GM23338 (cell line): Measurements from ENCODE around the gene RASL11B. TPM values are rescaled to one million over a fixed set of nuclear protein-coding genes. Genes with fewer than 3 reads are reported as not detected.

Experiments
- ATAC-seq: fragments of 200-7000 bp; cut with Tn5 transposase; 3 replicates; pipeline ENCODE4 v1.9.1; 2020
- DNase-seq: peaks from one replicate; pipeline ENCODE4 v3.0.0-alpha.2; 2015; ENCODE audit warnings: low spot score
- H2AFZ ChIP-seq: fragments of 200-600 bp; sonication (generic); 2 replicates; pipeline ENCODE4 v1.8.0; 2016; ENCODE audit warnings: antibody characterized with exemption, mild to moderate bottlenecking, moderate library complexity
- H3F3A ChIP-seq: fragments of 200-600 bp; sonication (generic); replicated peaks from 2 replicates; pipeline ENCODE4 v1.8.0; 2017; ENCODE audit warnings: antibody characterized with exemption, mixed run types, low read depth
- H3K27ac ChIP-seq: fragments of 200-600 bp; sonication (generic); 2 replicates; pipeline ENCODE4 v1.6.1; 2016; ENCODE audit warnings: low read depth
- H3K27me3 ChIP-seq: fragments of 200-600 bp; sonication (generic); 2 replicates; pipeline ENCODE4 v1.8.0; 2016; ENCODE audit warnings: mild to moderate bottlenecking, mixed run types, moderate library complexity; ENCODE audit not compliant: insufficient read depth
- H3K36me3 ChIP-seq: fragments of 200-600 bp; sonication (generic); 2 replicates; pipeline ENCODE4 v1.8.0; 2016; ENCODE audit warnings: mild to moderate bottlenecking; ENCODE audit not compliant: insufficient read depth
- H3K4me1 ChIP-seq: fragments of 200-600 bp; sonication (generic); 2 replicates; pipeline ENCODE4 v1.8.0; 2016; ENCODE audit warnings: mild to moderate bottlenecking, moderate library complexity; ENCODE audit not compliant: insufficient read depth
- H3K4me2 ChIP-seq: fragments of 200-600 bp; sonication (generic); 2 replicates; pipeline ENCODE4 v1.7.1; 2017; ENCODE audit warnings: mixed run types
- H3K4me3 ChIP-seq: fragments of 200-600 bp; sonication (generic); 2 replicates; pipeline ENCODE4 v1.6.1; 2016; ENCODE audit warnings: mixed run types
- H3K79me2 ChIP-seq: fragments of 200-600 bp; sonication (generic); replicated peaks from 2 replicates; pipeline ENCODE4 v1.8.0; 2017; ENCODE audit warnings: mild to moderate bottlenecking; ENCODE audit not compliant: insufficient read depth
- H3K9me2 ChIP-seq: fragments of 200-600 bp; sonication (generic); 2 replicates; pipeline ENCODE4 v1.8.0; 2017; ENCODE audit not compliant: insufficient read depth
- H4K20me1 ChIP-seq: fragments of 200-600 bp; sonication (generic); replicated peaks from 2 replicates; pipeline ENCODE4 v1.8.0; 2017; ENCODE audit warnings: mild to moderate bottlenecking; ENCODE audit not compliant: insufficient read depth
- H3K27ac Mint-ChIP-seq: 2 replicates; pipeline ENCODE4 v1.8.0; 2020; ENCODE audit warnings: inconsistent platforms, mild to moderate bottlenecking, moderate library complexity, mixed read lengths
- H3K27me3 Mint-ChIP-seq: 3 replicates; pipeline ENCODE4 v1.8.0; 2022; ENCODE audit warnings: low read depth, mild to moderate bottlenecking, moderate library complexity, mixed read lengths, inconsistent platforms; ENCODE audit not compliant: insufficient read depth, poor library complexity
- H3K36me3 Mint-ChIP-seq: 3 replicates; pipeline ENCODE4 v1.8.0; 2021; ENCODE audit warnings: low read depth, mild to moderate bottlenecking, inconsistent platforms, moderate library complexity, mixed read lengths
- H3K4me1 Mint-ChIP-seq: 3 replicates; pipeline ENCODE4 v1.8.0; 2020; ENCODE audit warnings: mild to moderate bottlenecking, inconsistent platforms, mixed read lengths
- H3K4me3 Mint-ChIP-seq: 3 replicates; pipeline ENCODE4 v1.8.0; 2021; ENCODE audit warnings: moderate library complexity, mild to moderate bottlenecking, inconsistent platforms, mixed read lengths
- H3K9me3 Mint-ChIP-seq: 3 replicates; pipeline ENCODE4 v1.8.0; 2020; ENCODE audit warnings: moderate library complexity, mild to moderate bottlenecking, inconsistent platforms, mixed read lengths
- CREB1 ChIP-seq: fragments of 250-450 bp; sonication (Bioruptor Pico); IDR thresholded peaks from 2 replicates; pipeline ENCODE4 v1.5.0; 2020; ENCODE audit warnings: low read depth, mild to moderate bottlenecking, moderate library complexity
- CTCF ChIP-seq, 2 experiments: fragments of 200-600 bp in 1 of 2; sonication (generic) in 1 of 2; conservative IDR thresholded peaks; 2 replicates each; pipeline versions ENCODE4 v1.5.1 to v1.6.1; 2016 to 2017; ENCODE audit warnings: antibody characterized with exemption in 2 of 2, low read depth in 2 of 2, mild to moderate bottlenecking in 2 of 2, moderate library complexity in 1 of 2
- ETS1 ChIP-seq: IDR thresholded peaks from 2 replicates; pipeline ENCODE4 v1.6.1; 2016; ENCODE audit warnings: antibody characterized with exemption
- EZH2 ChIP-seq: fragments of 200-600 bp; sonication (generic); IDR thresholded peaks from one replicate; pipeline ENCODE4 v1.8.0; 2017; ENCODE audit warnings: antibody characterized with exemption, mild to moderate bottlenecking, low read depth; ENCODE audit not compliant: unreplicated experiment
- EZH2phosphoT487 ChIP-seq: fragments of 200-600 bp; sonication (generic); IDR thresholded peaks from one replicate; pipeline ENCODE4 v1.8.1; 2018; ENCODE audit warnings: antibody characterized with exemption; ENCODE audit not compliant: unreplicated experiment
- JUNB ChIP-seq: IDR thresholded peaks from one replicate; pipeline ENCODE4 v1.6.1; 2016; ENCODE audit warnings: antibody characterized with exemption; ENCODE audit not compliant: unreplicated experiment
- NANOG ChIP-seq: IDR thresholded peaks from 2 replicates; pipeline ENCODE4 v1.6.1; 2016; ENCODE audit warnings: antibody characterized with exemption, borderline replicate concordance
- POLR2AphosphoS5 ChIP-seq: IDR thresholded peaks from 2 replicates; pipeline ENCODE4 v1.6.1; 2016; ENCODE audit warnings: antibody characterized with exemption, low read depth
- REST ChIP-seq: IDR thresholded peaks from one replicate; pipeline ENCODE4 v1.6.1; 2018; ENCODE audit warnings: antibody characterized with exemption; ENCODE audit not compliant: unreplicated experiment
- STAT1 ChIP-seq: IDR thresholded peaks from one replicate; pipeline ENCODE4 v1.6.1; 2016; ENCODE audit warnings: antibody characterized with exemption; ENCODE audit not compliant: unreplicated experiment
- ZNF114 ChIP-seq: fragments of 250-450 bp; sonication (Bioruptor Pico); IDR thresholded peaks from 2 replicates; pipeline ENCODE4 v1.5.0; 2020; ENCODE audit warnings: mild to moderate bottlenecking, moderate library complexity
- ZNF331 ChIP-seq: fragments of 250-450 bp; sonication (Bioruptor Pico); IDR thresholded peaks from 2 replicates; pipeline ENCODE4 v1.5.0; 2020; ENCODE audit warnings: low read depth, mild to moderate bottlenecking, moderate library complexity
- ZNF462 ChIP-seq: fragments of 250-450 bp; sonication (Bioruptor Pico); IDR thresholded peaks from 2 replicates; pipeline ENCODE4 v1.5.0; 2020; ENCODE audit warnings: mild to moderate bottlenecking, moderate library complexity
- polyA plus RNA-seq: library from polyadenylated mRNA; unstranded; fragments of >200 nt; fragmentation: Nextera tagmentation; extraction: Ambion mirVana; gene quantifications from 2 replicates; pipeline ENCODE4 v1.2.1, GENCODE V29; 2016
- total RNA-seq: library from RNA; depleted of rRNA; stranded (reverse); fragments of >200 nt; shearing (Covaris generic); gene quantifications from 2 replicates; pipeline ENCODE4 v1.2.3, GENCODE V29; 2014

RASL11B gene
- total and polyA plus RNA-seq, 2 experiments from 2014 or later: 69.7 to 100.0 TPM

- Histone ChIP-seq H3K4me2 (no peak overlapping the region), H3K4me1 (no peaks in the 10 kb centered on the region), H4K20me1 (no peaks in the 10 kb centered on the region), H3K9me2 (peaks cover 31% of the 10 kb centered on the region; the same call in 1 of the 2 replicates), H3F3A (no peaks in the 10 kb centered on the region), H3K27ac (no peak overlapping the region), H3K36me3 (no peaks in the 10 kb centered on the region), H3K4me3 (no peak overlapping the region), H2AFZ (peak overlapping the region; percentile 72; the same call in 1 of the 2 replicates), H3K27me3 (no peaks in the 10 kb centered on the region), H3K79me2 (no peaks in the 10 kb centered on the region)
- no peaks in the 10 kb centered on the region; the same call in 2 of the 3 replicates for H3K4me1 Mint-ChIP-seq
- TF ChIP-seq JUNB (no peak), STAT1 (no peak), NANOG (no peak), CREB1 (CRISPR knock-in tag) (no peak), POLR2AphosphoS5 (no peak), ETS1 (no peak), ZNF114 (CRISPR knock-in tag) (no peak), ZNF462 (no peak), ZNF331 (CRISPR knock-in tag) (no peak), REST (no peak), CTCF (conservative IDR thresholded peaks at IDR 0.05; ENCODE audit: low read depth in 2 of 2) (no peak), EZH2 (no peak), EZH2phosphoT487 (no peak)
- H3K27ac Mint-ChIP-seq: no peak overlapping the region
- DNase-seq (no peak), ATAC-seq (no peak)
- H3K27me3 Mint-ChIP-seq: peaks cover 4% of the 10 kb centered on the region
- no peak overlapping the region for H3K4me3 Mint-ChIP-seq
- peaks cover 14% of the 10 kb centered on the region for H3K9me3 Mint-ChIP-seq
- peaks cover 12% of the 10 kb centered on the region; the same call in 2 of the 3 replicates for H3K36me3 Mint-ChIP-seq
Measured at GRCh38 chr4:52825460-52826090, 36.5 kb upstream of the RASL11B start.
